Astrocyte of the spinal cord (primary cell): ENCODE data around the gene RGS17.
A peak's percentile ranks its signal among the peaks of the same experiment; 100 is the strongest.

ENCODE experiments used
- DNase-seq: peaks from one replicate; pipeline ENCODE4 v3.0.0; 2011; ENCODE audit warnings: low read depth, low spot score
- H3K4me3 ChIP-seq: 2 replicates; pipeline ENCODE4 v1.5.1; 2011; ENCODE audit warnings: low read depth, mild to moderate bottlenecking, low read length, moderate library complexity
- CTCF ChIP-seq: IDR thresholded peaks from 2 replicates; pipeline ENCODE4 v1.5.1; 2012; ENCODE audit warnings: low read depth, mild to moderate bottlenecking, low read length, inconsistent platforms
- in situ Hi-C: cut with HindIII; loops from 2 replicates; pipeline ENCODE4 v1.10.0; 2017; ENCODE audit warnings: low sequenced_read_pairs

RGS17 gene

GRCh38 chr6:152981989-152982903 lies 148.8 kb downstream of the RGS17 start:
- no peak for TF ChIP-seq CTCF
- in situ Hi-C loops, result no loop called here
- H3K4me3 ChIP-seq, result peak overlapping the region; percentile 80
- no peak for DNase-seq

DNA sequence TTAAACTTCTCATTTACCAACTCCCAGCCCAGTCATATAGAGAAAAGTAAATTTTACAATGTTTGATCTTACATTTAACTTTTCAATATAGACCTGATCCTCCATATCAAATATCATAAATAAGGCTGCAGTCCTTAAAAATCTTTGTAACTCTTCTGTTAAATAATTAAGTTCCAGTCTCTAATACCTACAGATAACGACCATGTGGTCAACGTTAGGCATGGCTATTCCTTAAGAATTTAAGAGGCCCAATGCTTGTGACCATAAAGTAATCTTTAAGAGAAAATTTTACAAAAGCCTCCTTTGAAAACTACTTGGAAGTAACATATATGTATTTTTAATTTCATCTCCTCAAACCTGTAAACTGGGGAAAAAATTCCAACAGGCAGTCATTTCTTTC lies 149.9 kb downstream of the RGS17 start:
- no peak for TF ChIP-seq CTCF
- peak overlapping the region; percentile 80 for H3K4me3 ChIP-seq
- no peak for DNase-seq
- in situ Hi-C loops, result no loop called here

GRCh38 chr6:152980656-152981055 lies 150.4 kb downstream of the RGS17 start:
- no peak for TF ChIP-seq CTCF
- H3K4me3 ChIP-seq, result peak overlapping the region; percentile 80
- no peak for DNase-seq
- in situ Hi-C loops, result no loop called here

- in situ Hi-C loops, result no loop called here
- DNase-seq, result no peak
- TF ChIP-seq CTCF, result no peak
- no peak overlapping the region for H3K4me3 ChIP-seq
Measured at GRCh38 chr6:152979116-152979515, 152.0 kb downstream of the RGS17 start.

- in situ Hi-C loops, result no loop called here
- TF ChIP-seq CTCF, result no peak
- DNase-seq, result no peak
- H3K4me3 ChIP-seq, result no peak overlapping the region
Measured at GRCh38 chr6:152978058-152978457, 153.0 kb downstream of the RGS17 start.

DNA sequence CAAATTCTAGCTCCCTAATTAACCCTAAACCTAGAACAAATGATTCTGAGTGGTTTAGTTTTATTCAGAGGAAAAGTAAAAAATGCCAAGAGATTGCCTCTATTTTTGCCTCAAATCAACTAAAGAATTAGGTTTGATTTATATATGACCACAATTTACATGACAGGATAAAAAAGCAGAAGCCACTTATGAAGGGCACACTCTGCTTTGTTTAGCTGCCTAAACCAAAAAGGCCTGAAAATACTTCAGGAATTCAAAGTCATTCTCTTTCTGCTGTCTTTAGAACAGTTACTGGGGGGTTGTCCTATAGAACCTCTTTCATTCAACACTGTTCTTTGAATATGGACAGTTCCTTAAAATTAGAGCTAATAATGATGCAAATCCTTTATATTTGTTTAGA lies 153.5 kb downstream of the RGS17 start:
- H3K4me3 ChIP-seq, result no peak overlapping the region
- in situ Hi-C loops, result no loop called here
- no peak for TF ChIP-seq CTCF
- no peak for DNase-seq
